Glomerular endothelial cell (primary cell): Measurements from ENCODE around the gene HTT. TPM values are rescaled to one million over a fixed set of nuclear protein-coding genes. Genes with fewer than 3 reads are reported as not detected.
"Not testable (repeated sequence)": the region's sequence is repeated elsewhere in the genome, so short reads cannot be mapped to it uniquely, and the experiment has no call there.

ENCODE experiments used
- DNase-seq: peaks from one replicate; pipeline ENCODE4 v3.0.0-alpha.2; 2011; ENCODE audit warnings: low read depth, low spot score; ENCODE audit errors: extremely low read depth
- total RNA-seq: library from RNA; depleted of rRNA; stranded (reverse); fragments of >200 nt; gene quantifications from 2 replicates; pipeline ENCODE4 v1.2.3, GENCODE V29; 2015

Gene HTT
- total RNA-seq, 1 donor from 2014 or later = 86.8 TPM

- no peak for DNase-seq
These were observed 42.5 kb downstream of the HTT start for GRCh38 chr4:3116955-3117354.

- no peak for DNase-seq
These were observed 43.8 kb downstream of the HTT start for GRCh38 chr4:3118312-3118711.

GRCh38 chr4:3119464-3119863, 45.0 kb downstream of the HTT start:
- no peak for DNase-seq

GRCh38 chr4:3121110-3121509, 46.6 kb downstream of the HTT start:
- DNase-seq = no peak

- no peak for DNase-seq
These were observed 47.1 kb downstream of the HTT start for GRCh38 chr4:3121596-3121995.

- peak; percentile 85 for DNase-seq
These were observed 47.6 kb downstream of the HTT start for GRCh38 chr4:3122081-3122563.

- DNase-seq = no peak
These were observed 48.7 kb downstream of the HTT start for GRCh38 chr4:3123181-3123671.

- DNase-seq = no peak
These were observed 49.7 kb downstream of the HTT start for GRCh38 chr4:3124070-3124767.

- DNase-seq = no peak
These were observed 52.6 kb downstream of the HTT start for GRCh38 chr4:3127112-3127511.

- no peak for DNase-seq
These were observed 53.6 kb downstream of the HTT start for GRCh38 chr4:3128058-3128457.

GRCh38 chr4:3128976-3129375, 54.5 kb downstream of the HTT start:
- no peak for DNase-seq

- no peak for DNase-seq
These were observed 55.7 kb downstream of the HTT start for GRCh38 chr4:3130201-3130600.

GRCh38 chr4:3130826-3131225, 56.3 kb downstream of the HTT start:
- DNase-seq = no peak

GRCh38 chr4:3134201-3134600, 59.7 kb downstream of the HTT start:
- no peak for DNase-seq

GRCh38 chr4:3135155-3136011, 60.9 kb downstream of the HTT start:
- DNase-seq = no peak

GRCh38 chr4:3136454-3136853, 62.0 kb downstream of the HTT start:
- no peak for DNase-seq

- DNase-seq = no peak
These were observed 63.4 kb downstream of the HTT start for GRCh38 chr4:3137908-3138307.

GRCh38 chr4:3145234-3145924, 70.9 kb downstream of the HTT start:
- no peak for DNase-seq

GRCh38 chr4:3148926-3149325, 74.4 kb downstream of the HTT start:
- DNase-seq = no peak

GRCh38 chr4:3151238-3151637, 76.8 kb downstream of the HTT start:
- DNase-seq = not testable (repeated sequence)

GRCh38 chr4:3157366-3157765, 82.9 kb downstream of the HTT start:
- DNase-seq = no peak
